Measurements from ENCODE around the gene MTAP.

- no peak for TF ChIP-seq CTCF (IDR thresholded peaks at IDR 0.05; ENCODE audit: insufficient read depth, low read depth, low read length)
- no peak for TF ChIP-seq EZH2 (IDR thresholded peaks at IDR 0.05; ENCODE audit: insufficient read depth, low read length)
These were observed 162.5 kb downstream of the MTAP start for GRCh38 chr9:21964925-21965385.
